ENCODE data around the gene CHMP1A. TPM values are rescaled to one million over a fixed set of nuclear protein-coding genes. Genes with fewer than 3 reads are reported as not detected.
"Not testable (repeated sequence)": the region's sequence is repeated elsewhere in the genome, so short reads cannot be mapped to it uniquely, and the experiment has no call there.

Gene CHMP1A
- 56.1 and 58.3 TPM in 2 replicates for total RNA-seq (2014; rRNA removed; shearing (Covaris generic))
- 108 and 115 TPM in 2 replicates for polyA plus RNA-seq (2015; cell fraction: cytosol; rRNA removed)
- 70.8 and 98.8 TPM in 2 replicates for polyA plus RNA-seq (2015; cell fraction: nucleus; rRNA removed)

- in situ Hi-C loops (cut with HindIII; ENCODE audit: low pct_unique_long_range_greater_than_20kb, low sequenced_read_pairs), result no loop called here
- peak; percentile 75 for DNase-seq (ENCODE audit: low read depth, low spot score)
Measured at GRCh38 chr16:89657442-89658220, at the start of gene CHMP1A, which contains the start of gene SPATA33. Gene CHMP1A, minus strand, starts transcription at chr16:89657708. Its CDS starts 120 bp downstream, at chr16:89657588. Gene SPATA33, plus strand, starts transcription at chr16:89657836. Its CDS starts 76 bp downstream, at chr16:89657912.

- in situ Hi-C loops (cut with HindIII; ENCODE audit: low pct_unique_long_range_greater_than_20kb, low sequenced_read_pairs), result no loop called here
- DNase-seq (ENCODE audit: low read depth, low spot score), result no peak
Measured at GRCh38 chr16:89706518-89707260, 49.2 kb upstream of the CHMP1A start.

- no peak for DNase-seq (ENCODE audit: low read depth, low spot score)
- in situ Hi-C loops (cut with HindIII; ENCODE audit: low pct_unique_long_range_greater_than_20kb, low sequenced_read_pairs), result no loop called here
Measured at GRCh38 chr16:89705006-89705405, 47.5 kb upstream of the CHMP1A start.

GRCh38 chr16:89704281-89704680 is 46.8 kb upstream of the CHMP1A start:
- in situ Hi-C loops (cut with HindIII; ENCODE audit: low pct_unique_long_range_greater_than_20kb, low sequenced_read_pairs), result no loop called here

GRCh38 chr16:89701425-89702406 is 44.2 kb upstream of the CHMP1A start, which contains the start of gene SPATA2L:
Gene SPATA2L, minus strand, starts transcription at chr16:89701705. Its CDS starts 473 bp downstream, at chr16:89701232.
- in situ Hi-C loops (cut with HindIII; ENCODE audit: low pct_unique_long_range_greater_than_20kb, low sequenced_read_pairs), result no loop called here

More at GRCh38 chr16:89704281-89704680, 46.8 kb upstream of the CHMP1A start:
- no peak for DNase-seq (ENCODE audit: low read depth, low spot score)

GRCh38 chr16:89700649-89701424 is 43.3 kb upstream of the CHMP1A start:
- in situ Hi-C loops (cut with HindIII; ENCODE audit: low pct_unique_long_range_greater_than_20kb, low sequenced_read_pairs), result no loop called here

More at GRCh38 chr16:89701425-89702406, 44.2 kb upstream of the CHMP1A start, which contains the start of gene SPATA2L:
- peak; percentile 93 for DNase-seq (ENCODE audit: low read depth, low spot score)

GRCh38 chr16:89700100-89700648 is 42.7 kb upstream of the CHMP1A start:
- DNase-seq (ENCODE audit: low read depth, low spot score), result peak; percentile 97
- in situ Hi-C loops (cut with HindIII; ENCODE audit: low pct_unique_long_range_greater_than_20kb, low sequenced_read_pairs), result no loop called here

More at GRCh38 chr16:89700649-89701424, 43.3 kb upstream of the CHMP1A start:
- DNase-seq (ENCODE audit: low read depth, low spot score), result no peak

GRCh38 chr16:89699629-89700099 is 42.2 kb upstream of the CHMP1A start:
- in situ Hi-C loops (cut with HindIII; ENCODE audit: low pct_unique_long_range_greater_than_20kb, low sequenced_read_pairs); DNase-seq (ENCODE audit: low read depth, low spot score): not testable (repeated sequence)

- in situ Hi-C loops (cut with HindIII; ENCODE audit: low pct_unique_long_range_greater_than_20kb, low sequenced_read_pairs); DNase-seq (ENCODE audit: low read depth, low spot score): not testable (repeated sequence)
Measured at GRCh38 chr16:89698717-89699116, 41.2 kb upstream of the CHMP1A start.

GRCh38 chr16:89697616-89698331 is 40.3 kb upstream of the CHMP1A start:
- in situ Hi-C loops (cut with HindIII; ENCODE audit: low pct_unique_long_range_greater_than_20kb, low sequenced_read_pairs), result no loop called here
- DNase-seq (ENCODE audit: low read depth, low spot score), result no peak

GRCh38 chr16:89697161-89697615 is 39.7 kb upstream of the CHMP1A start:
- in situ Hi-C loops (cut with HindIII; ENCODE audit: low pct_unique_long_range_greater_than_20kb, low sequenced_read_pairs), result no loop called here
- no peak for DNase-seq (ENCODE audit: low read depth, low spot score)

GRCh38 chr16:89696670-89697128 is 39.2 kb upstream of the CHMP1A start:
- no peak for DNase-seq (ENCODE audit: low read depth, low spot score)
- in situ Hi-C loops (cut with HindIII; ENCODE audit: low pct_unique_long_range_greater_than_20kb, low sequenced_read_pairs), result no loop called here

GRCh38 chr16:89695875-89696669 is 38.6 kb upstream of the CHMP1A start:
- DNase-seq (ENCODE audit: low read depth, low spot score), result no peak

GRCh38 chr16:89695086-89695874 is 37.8 kb upstream of the CHMP1A start:
- in situ Hi-C loops (cut with HindIII; ENCODE audit: low pct_unique_long_range_greater_than_20kb, low sequenced_read_pairs), result no loop called here
- no peak for DNase-seq (ENCODE audit: low read depth, low spot score)

More at GRCh38 chr16:89695875-89696669, 38.6 kb upstream of the CHMP1A start:
- in situ Hi-C loops (cut with HindIII; ENCODE audit: low pct_unique_long_range_greater_than_20kb, low sequenced_read_pairs), result no loop called here
